Small intestine (tissue), 7 donors: Measurements from ENCODE around the gene BFAR. TPM values are rescaled to one million over a fixed set of nuclear protein-coding genes. Genes with fewer than 3 reads are reported as not detected.
"Not testable (repeated sequence)": the region's sequence is repeated elsewhere in the genome, so short reads cannot be mapped to it uniquely, and the experiment has no call there.

ENCODE experiments used
- DNase-seq, 2 donors: peaks; one replicate each; pipeline versions ENCODE4 v3.0.0 to v3.0.0-alpha.2; 2013
- FAIRE-seq: peaks from 2 replicates; lab custom pipeline; 2012; peaks lifted over from hg19 to GRCh38; lab: Jason Lieb, UNC
- H3K27ac ChIP-seq, 3 donors: one replicate each; pipeline ENCODE4 v1.5.1; 2013; ENCODE audit warnings: low read length in 2 of 3, mild to moderate bottlenecking in 2 of 3, control low read depth in 1 of 3, inconsistent platforms in 1 of 3, low read depth in 1 of 3, moderate library complexity in 1 of 3
- H3K27me3 ChIP-seq, 3 donors: one replicate each; pipeline ENCODE4 v1.6.1; 2013; ENCODE audit warnings: low read length in 3 of 3, inconsistent platforms in 1 of 3; ENCODE audit not compliant: control insufficient read depth in 3 of 3, insufficient read depth in 3 of 3
- H3K36me3 ChIP-seq, 3 donors: one replicate each; pipeline ENCODE4 v1.6.1; 2013; ENCODE audit warnings: low read length in 3 of 3, inconsistent platforms in 1 of 3, low read depth in 1 of 3, mild to moderate bottlenecking in 1 of 3, moderate library complexity in 1 of 3; ENCODE audit not compliant: control insufficient read depth in 3 of 3, insufficient read depth in 2 of 3
- H3K4me1 ChIP-seq, 3 donors: one replicate each; pipeline ENCODE4 v1.6.1; 2013; ENCODE audit warnings: low read length in 2 of 3, inconsistent platforms in 1 of 3, low read depth in 1 of 3, mild to moderate bottlenecking in 1 of 3, moderate library complexity in 1 of 3; ENCODE audit not compliant: control insufficient read depth in 3 of 3, insufficient read depth in 2 of 3
- H3K4me3 ChIP-seq, 3 donors: one replicate each; pipeline ENCODE4 v1.5.1; 2013; ENCODE audit warnings: low read length in 3 of 3, control low read depth in 1 of 3, inconsistent platforms in 1 of 3, low read depth in 1 of 3, mild to moderate bottlenecking in 1 of 3, moderate library complexity in 1 of 3
- H3K9me3 ChIP-seq, 2 donors: one replicate each; pipeline ENCODE4 v1.6.1; 2013; ENCODE audit warnings: low read depth in 1 of 2, low read length in 1 of 2; ENCODE audit not compliant: control insufficient read depth in 2 of 2, insufficient read depth in 1 of 2
- WGBS, 3 donors: extraction: QIAGEN DNeasy Blood & Tissue Kit; methylation state at CpG; one replicate each; pipeline ENCODE4 v1.1.7; 2013; 5-methylcytosine and 5-hydroxymethylcytosine counted together
- polyA plus RNA-seq, 4 donors: library from polyadenylated mRNA; stranded (reverse) in 3 of 4; unstranded in 1 of 4; fragments of 200-250 nt in 3 of 4; fragments of 120-200 nt in 1 of 4; gene quantifications; one replicate each; pipeline versions ENCODE4 v1.2.1 to v1.2.3, GENCODE V29; 2013
- donor health status: healthy with polysubstance abuse.
- donor health status: control.
- donor health status: control.
- donor health status: Bipolar disorder and iron deficiency.
- donor health status: healthy.

BFAR gene
- polyA plus RNA-seq, 4 donors, result 38.9 to 62.1 (median 43.7) TPM

- no peak overlapping the region for H3K27ac ChIP-seq
- DNase-seq (no peak), FAIRE-seq (no peak)
- no peaks in the 10 kb centered on the region for H3K4me1 ChIP-seq
- H3K9me3 ChIP-seq, result no peaks in the 10 kb centered on the region
- WGBS, 3 donors, result 91 to 95% (median 92%) methylated on average over 8 of the region's 8 CpGs
- H3K4me3 ChIP-seq, result no peak overlapping the region
- no peaks in the 10 kb centered on the region for H3K36me3 ChIP-seq
- no peaks in the 10 kb centered on the region for H3K27me3 ChIP-seq
These were observed 49.4 kb downstream of the BFAR start for GRCh38 chr16:14682121-14682520.

GRCh38 chr16:14685870-14686793 lies 53.4 kb downstream of the BFAR start:
- WGBS, 3 donors, result 87 to 93% (median 88%) methylated on average over 14 to 15 of the region's 15 CpGs
- DNase-seq, H3K36me3 ChIP-seq, FAIRE-seq, H3K9me3 ChIP-seq, H3K4me1 ChIP-seq, H3K27me3 ChIP-seq, H3K27ac ChIP-seq, H3K4me3 ChIP-seq: not testable (repeated sequence)

- H3K27ac ChIP-seq, DNase-seq, H3K36me3 ChIP-seq, FAIRE-seq, H3K4me3 ChIP-seq, H3K27me3 ChIP-seq, H3K9me3 ChIP-seq, H3K4me1 ChIP-seq: not testable (repeated sequence)
- WGBS, 3 donors, result no CpG with 5 or more reads among the region's 28 CpGs
These were observed 61.4 kb downstream of the BFAR start, which contains the start of gene PLA2G10 for GRCh38 chr16:14694129-14694528. TSS of gene PLA2G10 (minus strand) at chr16:14694308. CDS start at chr16:14694229, 79 bp downstream.

- FAIRE-seq, DNase-seq, H3K27ac ChIP-seq, H3K4me3 ChIP-seq, H3K9me3 ChIP-seq, H3K36me3 ChIP-seq, H3K4me1 ChIP-seq, H3K27me3 ChIP-seq: not testable (repeated sequence)
- WGBS, 3 donors, result 0 to 63% (median 63%) methylated on average over 1 to 2 of the region's 7 CpGs
These were observed 69.1 kb downstream of the BFAR start for GRCh38 chr16:14701859-14702258.

GRCh38 chr16:14702672-14703071 lies 69.9 kb downstream of the BFAR start:
- not testable (repeated sequence) for FAIRE-seq, H3K4me3 ChIP-seq, H3K9me3 ChIP-seq, H3K4me1 ChIP-seq, H3K27ac ChIP-seq, H3K27me3 ChIP-seq, H3K36me3 ChIP-seq, DNase-seq
- no CpG with 5 or more reads among the region's 11 CpGs for WGBS, 3 donors

GRCh38 chr16:14703156-14704011 lies 70.6 kb downstream of the BFAR start, which contains the start of gene NPIPA3:
TSS of gene NPIPA3 (plus strand) at chr16:14703411. CDS start at chr16:14708944, 5,533 bp downstream.
- not testable (repeated sequence) for H3K27me3 ChIP-seq, H3K9me3 ChIP-seq, FAIRE-seq, DNase-seq, H3K4me3 ChIP-seq, H3K36me3 ChIP-seq, H3K27ac ChIP-seq, H3K4me1 ChIP-seq
- WGBS, 3 donors, result no CpG with 5 or more reads among the region's 73 CpGs

Other genes starting within 250 kb of the BFAR start
- 10 to 100 TPM; 11.1 to 25.5 (median 15.8) TPM for gene PARN, start 2.7 kb upstream of the BFAR start, polyA plus RNA-seq
- 1 to 10 TPM; 1.6 to 8.0 (median 6.3) TPM for gene PLA2G10, start 61.4 kb downstream of the BFAR start, polyA plus RNA-seq
- gene NPIPA3, start 70.5 kb downstream of the BFAR start, polyA plus RNA-seq, result 1 to 10 TPM in 1 of 4 donors, under 1 TPM in 2, not detected in 1; 0.21 to 1.6 (median 0.78) TPM
- gene NPIPA2, start 109.6 kb downstream of the BFAR start, polyA plus RNA-seq, result 1 to 10 TPM in 1 of 4 donors, under 1 TPM in 1, not detected in 2; 0.85 to 1.0 TPM
- gene NOMO1, start 200.8 kb downstream of the BFAR start, polyA plus RNA-seq, result 10 to 100 TPM; 21.9 to 56.1 (median 34.1) TPM